Endothelial cell of umbilical vein (primary cell): ENCODE measurements around the gene CETN1. TPM values are rescaled to one million over a fixed set of nuclear protein-coding genes. Genes with fewer than 3 reads are reported as not detected.

ENCODE experiments used
- BruUV-seq: library from RNA; stranded (reverse); fragments of 400-500 nt; replicated peaks from 2 replicates; lab custom pipeline; 2021; lab: Mats Ljungman, UMichigan
- CTCF ChIA-PET: fragments of 300-600, 350-600 bp; sonication (Branson Sonifier 250); formaldehyde crosslinking; loops from one replicate; lab custom pipeline; 2021; ENCODE audit warnings: antibody characterized with exemption, inconsistent platforms; lab: Charles Lee
- POLR2A ChIA-PET: fragments of 300-600, 350-600 bp; sonication (Branson Sonifier 250); formaldehyde crosslinking; loops from one replicate; lab custom pipeline; 2021; ENCODE audit warnings: antibody characterized with exemption, inconsistent platforms; lab: Charles Lee
- DNase-seq: peaks from one replicate; pipeline ENCODE4 v3.0.0-alpha.2; 2011; ENCODE audit warnings: low read depth, low spot score
- FAIRE-seq: peaks from 2 replicates; lab custom pipeline; 2011; peaks lifted over from hg19 to GRCh38; lab: Jason Lieb, UNC
- H2AFZ ChIP-seq: 2 replicates; pipeline ENCODE4 v1.6.0; 2012; ENCODE audit warnings: low read depth, low read length, control low read depth, inconsistent platforms
- H3K27ac ChIP-seq: 2 replicates; pipeline ENCODE4 v1.5.1; 2011; ENCODE audit warnings: low read depth, mild to moderate bottlenecking, control low read depth, low read length, moderate library complexity; ENCODE audit not compliant: insufficient read depth
- H3K27me3 ChIP-seq, 2 experiments: 2 replicates each; pipeline versions ENCODE4 v1.6.0 to v1.6.1; 2011; ENCODE audit warnings: low read length in 2 of 2, mixed read lengths in 1 of 2; ENCODE audit not compliant: control insufficient read depth in 2 of 2, insufficient read depth in 2 of 2
- H3K36me3 ChIP-seq, 2 experiments: 2 replicates in 1 of 2; 3 replicates in 1 of 2; pipeline ENCODE4 v1.5.1; 2011; ENCODE audit warnings: low read length in 2 of 2, mild to moderate bottlenecking in 1 of 2, moderate library complexity in 1 of 2; ENCODE audit not compliant: control insufficient read depth in 2 of 2, insufficient read depth in 2 of 2; ENCODE audit errors: extremely low read depth in 1 of 2
- H3K4me1 ChIP-seq: 3 replicates; pipeline ENCODE4 v1.5.1; 2011; ENCODE audit warnings: mild to moderate bottlenecking, low read length; ENCODE audit not compliant: control insufficient read depth, insufficient read depth; ENCODE audit errors: extremely low read depth
- H3K4me2 ChIP-seq: 2 replicates; pipeline ENCODE4 v1.6.1; 2011; ENCODE audit warnings: low read length, control low read depth, mixed read lengths; ENCODE audit not compliant: insufficient read depth
- H3K4me3 ChIP-seq, 3 experiments: fragments of 200-600 bp in 1 of 3; sonication (generic), shearing (Covaris generic) in 1 of 3; replicated peaks in 1 of 3; 2 replicates each; pipeline ENCODE4 v1.5.1; 2011 to 2016; ENCODE audit warnings: control low read depth in 3 of 3, low read length in 3 of 3, mild to moderate bottlenecking in 2 of 3, inconsistent platforms in 1 of 3, low read depth in 1 of 3, moderate library complexity in 1 of 3; ENCODE audit not compliant: insufficient read depth in 1 of 3
- H3K79me2 ChIP-seq: 2 replicates; pipeline ENCODE4 v1.6.0; 2012; ENCODE audit warnings: low read length, inconsistent platforms; ENCODE audit not compliant: control insufficient read depth, insufficient read depth
- H3K9ac ChIP-seq: replicated peaks from 2 replicates; pipeline ENCODE3; 2011; ENCODE audit warnings: low read length, control low read depth; ENCODE audit not compliant: insufficient read depth; ENCODE audit errors: extremely low read depth
- H3K9me1 ChIP-seq: replicated peaks from 3 replicates; pipeline ENCODE4 v1.6.0; 2011; ENCODE audit warnings: mild to moderate bottlenecking, low read length; ENCODE audit not compliant: control insufficient read depth, insufficient read depth; ENCODE audit errors: extremely low read depth
- H3K9me3 ChIP-seq: replicated peaks from 2 replicates; pipeline ENCODE4 v1.5.1; 2012; ENCODE audit warnings: low read length, inconsistent platforms; ENCODE audit not compliant: control insufficient read depth, insufficient read depth
- H4K20me1 ChIP-seq: replicated peaks from 2 replicates; pipeline ENCODE3; 2011; ENCODE audit warnings: mild to moderate bottlenecking, low read length; ENCODE audit not compliant: control insufficient read depth, insufficient read depth; ENCODE audit errors: extremely low read depth
- EZH2 ChIP-seq: IDR thresholded peaks from 2 replicates; pipeline ENCODE4 v1.6.1; 2012; ENCODE audit warnings: borderline replicate concordance, low read depth, mild to moderate bottlenecking, moderate library complexity, low read length, inconsistent platforms; ENCODE audit not compliant: severe bottlenecking
- FOS ChIP-seq: IDR thresholded peaks from 2 replicates; pipeline ENCODE4 v1.6.1; 2011; ENCODE audit warnings: mild to moderate bottlenecking, low read length, moderate library complexity, borderline replicate concordance; ENCODE audit not compliant: insufficient read depth
- GATA2 ChIP-seq: IDR thresholded peaks from 2 replicates; pipeline ENCODE4 v1.7.0; 2011; ENCODE audit warnings: low read depth, mild to moderate bottlenecking, moderate library complexity, mixed read lengths, low read length; ENCODE audit not compliant: insufficient read length, insufficient read depth
- JUN ChIP-seq: IDR thresholded peaks from 2 replicates; pipeline ENCODE4 v1.6.1; 2011; ENCODE audit warnings: borderline replicate concordance, low read depth; ENCODE audit not compliant: insufficient read length, insufficient read depth
- MYC ChIP-seq: IDR thresholded peaks from one replicate; pipeline ENCODE4 v1.6.1; 2011; ENCODE audit warnings: mild to moderate bottlenecking, low read depth, low read length
- POLR2A ChIP-seq: IDR thresholded peaks from 2 replicates; pipeline ENCODE4 v1.6.1; 2012; ENCODE audit warnings: low read depth, mild to moderate bottlenecking, control low read depth, low read length
- POLR2AphosphoS5 ChIP-seq: IDR thresholded peaks from 2 replicates; pipeline ENCODE4 v1.6.1; 2012; ENCODE audit warnings: low read depth, mild to moderate bottlenecking, control low read depth, low read length, moderate library complexity; ENCODE audit not compliant: insufficient read depth
- dilution Hi-C: fragments of 300-500 bp; cut with MboI; formaldehyde crosslinking; loops from one replicate; pipeline ENCODE4 v1.15.0; 2019; ENCODE audit warnings: low sequenced_read_pairs; ENCODE audit not compliant: extremely low pct_ligation_motif_present
- intact Hi-C: fragments of 100-400 bp; cut with micrococcal nuclease; formaldehyde crosslinking; loops from one replicate; pipeline ENCODE4 v1.10.0; 2022
- polyA plus RNA-seq, 4 experiments: library from polyadenylated mRNA; depleted of rRNA in 3 of 4; stranded (reverse) in 3 of 4; unstranded in 1 of 4; fragments of >200 nt; gene quantifications; 2 replicates each; pipeline versions ENCODE4 v1.2.1 to v1.2.3, GENCODE V29; 2011 to 2012; ENCODE audit warnings: missing spikeins in 1 of 4
- total RNA-seq: library from RNA; stranded (reverse); gene quantifications from 2 replicates; pipeline ENCODE4 v1.2.3, GENCODE V29; 2021
- TF ChIP-seq, protein P1 (sequence below): IDR thresholded peaks from 2 replicates; pipeline ENCODE4 v1.6.1; 2011; ENCODE audit not compliant: insufficient read depth, insufficient read length
- TF ChIP-seq, protein P2 (sequence below), 2 donors: IDR thresholded peaks; 1 replicate in 1 of 2; 2 replicates in 1 of 2; pipeline ENCODE4 v1.5.1; 2011; ENCODE audit warnings: low read length in 2 of 2, mild to moderate bottlenecking in 2 of 2, moderate library complexity in 2 of 2, control low read depth in 1 of 2, inconsistent platforms in 1 of 2, low read depth in 1 of 2; ENCODE audit not compliant: insufficient read depth in 1 of 2; ENCODE audit errors: extremely low read depth in 1 of 2

CETN1 gene
- total and polyA plus RNA-seq, 2 donors (not counting 3 experiments of a cell fraction or from before 2014, with no cell fraction given), result not detected

DNA sequence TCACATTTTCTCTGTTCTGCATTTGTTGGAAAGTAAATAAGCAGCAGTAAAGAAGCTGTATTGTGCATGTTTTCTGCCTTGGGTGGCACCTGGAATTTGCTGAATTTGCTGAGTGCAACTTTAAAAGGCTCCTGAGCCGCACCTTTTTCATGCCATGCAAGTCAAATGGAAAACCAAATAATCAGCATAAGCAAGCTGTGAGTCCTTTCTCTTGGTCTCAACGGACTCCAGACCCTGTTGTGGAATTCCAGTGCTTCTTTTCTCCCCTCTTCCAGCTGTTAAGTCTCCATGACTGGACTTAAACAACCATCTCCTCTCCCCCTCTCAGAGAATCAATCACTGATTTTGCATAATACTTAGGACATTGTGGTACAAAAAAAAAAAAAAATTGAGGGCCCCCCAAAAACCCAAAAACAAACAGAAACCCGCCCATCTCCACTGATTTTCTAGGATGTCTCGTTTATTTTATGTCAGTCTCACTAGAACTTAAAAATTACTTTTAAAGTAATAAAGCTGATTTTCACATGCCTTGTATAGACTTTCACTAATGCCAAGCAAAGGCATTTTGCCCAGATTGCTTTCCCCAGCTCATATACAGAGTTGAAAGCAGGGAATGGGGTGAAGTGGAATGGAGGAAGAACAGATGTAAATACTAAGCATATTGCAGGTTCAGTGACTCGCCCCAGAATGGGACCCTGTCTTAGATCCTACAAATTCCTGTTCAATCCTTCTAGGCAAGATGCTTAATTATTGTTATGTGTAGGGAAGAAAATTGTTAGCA lies 5.1 kb upstream of the CETN1 start:
- peaks cover 5 to 8% of the 10 kb centered on the region in 2 experiments for H3K27me3 ChIP-seq
- dilution Hi-C loops, result no loop called here
- no peaks in the 10 kb centered on the region for H4K20me1 ChIP-seq
- FAIRE-seq, result no peak
- no peaks in the 10 kb centered on the region for H3K79me2 ChIP-seq
- H3K9me3 ChIP-seq, result no peaks in the 10 kb centered on the region
- H3K9me1 ChIP-seq, result no peaks in the 10 kb centered on the region
- intact Hi-C loops, result no loop called here
- TF ChIP-seq MYC (no peak), FOS (no peak), EZH2 (no peak), JUN (no peak), POLR2AphosphoS5 (no peak), GATA2 (no peak), POLR2A (no peak)
- TF ChIP-seq, protein P1, sequence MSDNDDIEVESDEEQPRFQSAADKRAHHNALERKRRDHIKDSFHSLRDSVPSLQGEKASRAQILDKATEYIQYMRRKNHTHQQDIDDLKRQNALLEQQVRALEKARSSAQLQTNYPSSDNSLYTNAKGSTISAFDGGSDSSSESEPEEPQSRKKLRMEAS, result no peak
- TF ChIP-seq, protein P2, sequence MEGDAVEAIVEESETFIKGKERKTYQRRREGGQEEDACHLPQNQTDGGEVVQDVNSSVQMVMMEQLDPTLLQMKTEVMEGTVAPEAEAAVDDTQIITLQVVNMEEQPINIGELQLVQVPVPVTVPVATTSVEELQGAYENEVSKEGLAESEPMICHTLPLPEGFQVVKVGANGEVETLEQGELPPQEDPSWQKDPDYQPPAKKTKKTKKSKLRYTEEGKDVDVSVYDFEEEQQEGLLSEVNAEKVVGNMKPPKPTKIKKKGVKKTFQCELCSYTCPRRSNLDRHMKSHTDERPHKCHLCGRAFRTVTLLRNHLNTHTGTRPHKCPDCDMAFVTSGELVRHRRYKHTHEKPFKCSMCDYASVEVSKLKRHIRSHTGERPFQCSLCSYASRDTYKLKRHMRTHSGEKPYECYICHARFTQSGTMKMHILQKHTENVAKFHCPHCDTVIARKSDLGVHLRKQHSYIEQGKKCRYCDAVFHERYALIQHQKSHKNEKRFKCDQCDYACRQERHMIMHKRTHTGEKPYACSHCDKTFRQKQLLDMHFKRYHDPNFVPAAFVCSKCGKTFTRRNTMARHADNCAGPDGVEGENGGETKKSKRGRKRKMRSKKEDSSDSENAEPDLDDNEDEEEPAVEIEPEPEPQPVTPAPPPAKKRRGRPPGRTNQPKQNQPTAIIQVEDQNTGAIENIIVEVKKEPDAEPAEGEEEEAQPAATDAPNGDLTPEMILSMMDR (IDR thresholded peaks at IDR 0.05; ENCODE audit: extremely low read depth in 1 of 2, insufficient read depth in 1 of 2, low read depth in 1 of 2, low read length in 2 of 2), result no peak
- ChIA-PET CTCF (no interaction called here), POLR2A (no interaction called here)
- H3K4me2 ChIP-seq, result no peak overlapping the region
- no TSS peak for BruUV-seq
- H3K36me3 ChIP-seq, result no peaks in the 10 kb centered on the region
- no peak overlapping the region for H2AFZ ChIP-seq
- no peak for DNase-seq
- H3K4me1 ChIP-seq, result peaks cover 2% of the 10 kb centered on the region
- H3K9ac ChIP-seq, result no peak overlapping the region
- no peak overlapping the region for H3K4me3 ChIP-seq
- H3K27ac ChIP-seq, result no peak overlapping the region
